ENCODE results near the gene RAD51B.

The RAD51B gene

GRCh38 chr14:68495101-68496039 is 675.8 kb downstream of the RAD51B start:
- H3K27me3 ChIP-seq (ENCODE audit: insufficient read depth, insufficient read length): no peaks in the 10 kb centered on the region
- DNase-seq (ENCODE audit: low read depth, low spot score): no peak
- H3K9me3 ChIP-seq (ENCODE audit: insufficient read depth, low read length): no peaks in the 10 kb centered on the region
- H3K4me3 ChIP-seq (ENCODE audit: insufficient read length, low read depth): no peak overlapping the region
- H3K9ac ChIP-seq (ENCODE audit: insufficient read length, low read depth): no peak overlapping the region
- H3K4me1 ChIP-seq (ENCODE audit: insufficient read depth, insufficient read length): no peaks in the 10 kb centered on the region
- H3K36me3 ChIP-seq (ENCODE audit: insufficient read depth, insufficient read length, low read length): no peaks in the 10 kb centered on the region
- no peak for TF ChIP-seq YY1 (IDR thresholded peaks at IDR 0.05; ENCODE audit: insufficient read depth, insufficient read length)
- no peak for TF ChIP-seq SUZ12 (IDR thresholded peaks at IDR 0.05; ENCODE audit: extremely low read depth, insufficient read depth, insufficient read length)
- TF ChIP-seq ZNF274 (IDR thresholded peaks at IDR 0.05; ENCODE audit: low read depth, low read length): no peak

GRCh38 chr14:68497011-68497410 is 677.4 kb downstream of the RAD51B start:
- no peaks in the 10 kb centered on the region for H3K4me1 ChIP-seq (ENCODE audit: insufficient read depth, insufficient read length)
- H3K27me3 ChIP-seq (ENCODE audit: insufficient read depth, insufficient read length): no peaks in the 10 kb centered on the region
- H3K9ac ChIP-seq (ENCODE audit: insufficient read length, low read depth): no peak overlapping the region
- H3K9me3 ChIP-seq (ENCODE audit: insufficient read depth, low read length): no peaks in the 10 kb centered on the region
- no peak for DNase-seq (ENCODE audit: low read depth, low spot score)
- TF ChIP-seq ZNF274 (IDR thresholded peaks at IDR 0.05; ENCODE audit: low read depth, low read length): no peak
- TF ChIP-seq YY1 (IDR thresholded peaks at IDR 0.05; ENCODE audit: insufficient read depth, insufficient read length): no peak
- TF ChIP-seq SUZ12 (IDR thresholded peaks at IDR 0.05; ENCODE audit: extremely low read depth, insufficient read depth, insufficient read length): no peak
- no peaks in the 10 kb centered on the region for H3K36me3 ChIP-seq (ENCODE audit: insufficient read depth, insufficient read length, low read length)
- no peak overlapping the region for H3K4me3 ChIP-seq (ENCODE audit: insufficient read length, low read depth)

- Histone ChIP-seq H3K4me3 (ENCODE audit: insufficient read length, low read depth) (no peak overlapping the region), H3K27me3 (ENCODE audit: insufficient read depth, insufficient read length) (no peaks in the 10 kb centered on the region), H3K36me3 (ENCODE audit: insufficient read depth, insufficient read length, low read length) (no peaks in the 10 kb centered on the region), H3K9ac (ENCODE audit: insufficient read length, low read depth) (no peak overlapping the region), H3K9me3 (ENCODE audit: insufficient read depth, low read length) (no peaks in the 10 kb centered on the region), H3K4me1 (ENCODE audit: insufficient read depth, insufficient read length) (peaks cover 6% of the 10 kb centered on the region)
- no peak for TF ChIP-seq YY1 (IDR thresholded peaks at IDR 0.05; ENCODE audit: insufficient read depth, insufficient read length)
- no peak for TF ChIP-seq SUZ12 (IDR thresholded peaks at IDR 0.05; ENCODE audit: extremely low read depth, insufficient read depth, insufficient read length)
- TF ChIP-seq ZNF274 (IDR thresholded peaks at IDR 0.05; ENCODE audit: low read depth, low read length): no peak
- DNase-seq (ENCODE audit: low read depth, low spot score): no peak
Measured at GRCh38 chr14:68499451-68499850, 679.9 kb downstream of the RAD51B start.

GRCh38 chr14:68501171-68501570 is 681.6 kb downstream of the RAD51B start:
- Histone ChIP-seq H3K36me3 (ENCODE audit: insufficient read depth, insufficient read length, low read length) (no peaks in the 10 kb centered on the region), H3K4me1 (ENCODE audit: insufficient read depth, insufficient read length) (peaks cover 6% of the 10 kb centered on the region), H3K27me3 (ENCODE audit: insufficient read depth, insufficient read length) (no peaks in the 10 kb centered on the region), H3K9me3 (ENCODE audit: insufficient read depth, low read length) (no peaks in the 10 kb centered on the region), H3K4me3 (ENCODE audit: insufficient read length, low read depth) (no peak overlapping the region), H3K9ac (ENCODE audit: insufficient read length, low read depth) (no peak overlapping the region)
- no peak for DNase-seq (ENCODE audit: low read depth, low spot score)
- TF ChIP-seq ZNF274 (IDR thresholded peaks at IDR 0.05; ENCODE audit: low read depth, low read length): no peak
- no peak for TF ChIP-seq SUZ12 (IDR thresholded peaks at IDR 0.05; ENCODE audit: extremely low read depth, insufficient read depth, insufficient read length)
- TF ChIP-seq YY1 (IDR thresholded peaks at IDR 0.05; ENCODE audit: insufficient read depth, insufficient read length): no peak

GRCh38 chr14:68501614-68502052 is 682.1 kb downstream of the RAD51B start:
- Histone ChIP-seq H3K27me3 (ENCODE audit: insufficient read depth, insufficient read length) (no peaks in the 10 kb centered on the region), H3K36me3 (ENCODE audit: insufficient read depth, insufficient read length, low read length) (no peaks in the 10 kb centered on the region), H3K9me3 (ENCODE audit: insufficient read depth, low read length) (no peaks in the 10 kb centered on the region), H3K4me1 (ENCODE audit: insufficient read depth, insufficient read length) (peaks cover 8% of the 10 kb centered on the region), H3K4me3 (ENCODE audit: insufficient read length, low read depth) (no peak overlapping the region), H3K9ac (ENCODE audit: insufficient read length, low read depth) (no peak overlapping the region)
- TF ChIP-seq ZNF274 (IDR thresholded peaks at IDR 0.05; ENCODE audit: low read depth, low read length): no peak
- no peak for TF ChIP-seq SUZ12 (IDR thresholded peaks at IDR 0.05; ENCODE audit: extremely low read depth, insufficient read depth, insufficient read length)
- no peak for TF ChIP-seq YY1 (IDR thresholded peaks at IDR 0.05; ENCODE audit: insufficient read depth, insufficient read length)
- DNase-seq (ENCODE audit: low read depth, low spot score): no peak

GRCh38 chr14:68502230-68502629 is 682.7 kb downstream of the RAD51B start:
- Histone ChIP-seq H3K36me3 (ENCODE audit: insufficient read depth, insufficient read length, low read length) (no peaks in the 10 kb centered on the region), H3K4me1 (ENCODE audit: insufficient read depth, insufficient read length) (peaks cover 8% of the 10 kb centered on the region), H3K9me3 (ENCODE audit: insufficient read depth, low read length) (no peaks in the 10 kb centered on the region), H3K9ac (ENCODE audit: insufficient read length, low read depth) (no peak overlapping the region), H3K27me3 (ENCODE audit: insufficient read depth, insufficient read length) (no peaks in the 10 kb centered on the region), H3K4me3 (ENCODE audit: insufficient read length, low read depth) (no peak overlapping the region)
- TF ChIP-seq YY1 (IDR thresholded peaks at IDR 0.05; ENCODE audit: insufficient read depth, insufficient read length): no peak
- TF ChIP-seq SUZ12 (IDR thresholded peaks at IDR 0.05; ENCODE audit: extremely low read depth, insufficient read depth, insufficient read length): no peak
- no peak for TF ChIP-seq ZNF274 (IDR thresholded peaks at IDR 0.05; ENCODE audit: low read depth, low read length)
- no peak for DNase-seq (ENCODE audit: low read depth, low spot score)

GRCh38 chr14:68503186-68503825 is 683.7 kb downstream of the RAD51B start:
- no peaks in the 10 kb centered on the region for H3K36me3 ChIP-seq (ENCODE audit: insufficient read depth, insufficient read length, low read length)
- H3K4me3 ChIP-seq (ENCODE audit: insufficient read length, low read depth): no peak overlapping the region
- no peak for DNase-seq (ENCODE audit: low read depth, low spot score)
- H3K27me3 ChIP-seq (ENCODE audit: insufficient read depth, insufficient read length): no peaks in the 10 kb centered on the region
- peaks cover 8% of the 10 kb centered on the region for H3K4me1 ChIP-seq (ENCODE audit: insufficient read depth, insufficient read length)
- TF ChIP-seq ZNF274 (IDR thresholded peaks at IDR 0.05; ENCODE audit: low read depth, low read length): no peak
- no peak for TF ChIP-seq YY1 (IDR thresholded peaks at IDR 0.05; ENCODE audit: insufficient read depth, insufficient read length)
- TF ChIP-seq SUZ12 (IDR thresholded peaks at IDR 0.05; ENCODE audit: extremely low read depth, insufficient read depth, insufficient read length): no peak
- H3K9ac ChIP-seq (ENCODE audit: insufficient read length, low read depth): no peak overlapping the region
- H3K9me3 ChIP-seq (ENCODE audit: insufficient read depth, low read length): no peaks in the 10 kb centered on the region
